Stimulated activated CD4-positive, alpha-beta T cell treated with anti-CD3 and anti-CD28 coated beads, Interleukin-2, amount 100 ng/mL, for 24 hours (primary cell): ENCODE measurements around the gene TEDC1.
A peak's percentile ranks its signal among the peaks of the same experiment; 100 is the strongest.
"Not testable (repeated sequence)": the region's sequence is repeated elsewhere in the genome, so short reads cannot be mapped to it uniquely, and the experiment has no call there.

Source experiments
- DNase-seq, 2 donors: peaks; one replicate each; pipeline ENCODE4 v3.0.0-alpha.2; 2020

TEDC1 gene

DNA sequence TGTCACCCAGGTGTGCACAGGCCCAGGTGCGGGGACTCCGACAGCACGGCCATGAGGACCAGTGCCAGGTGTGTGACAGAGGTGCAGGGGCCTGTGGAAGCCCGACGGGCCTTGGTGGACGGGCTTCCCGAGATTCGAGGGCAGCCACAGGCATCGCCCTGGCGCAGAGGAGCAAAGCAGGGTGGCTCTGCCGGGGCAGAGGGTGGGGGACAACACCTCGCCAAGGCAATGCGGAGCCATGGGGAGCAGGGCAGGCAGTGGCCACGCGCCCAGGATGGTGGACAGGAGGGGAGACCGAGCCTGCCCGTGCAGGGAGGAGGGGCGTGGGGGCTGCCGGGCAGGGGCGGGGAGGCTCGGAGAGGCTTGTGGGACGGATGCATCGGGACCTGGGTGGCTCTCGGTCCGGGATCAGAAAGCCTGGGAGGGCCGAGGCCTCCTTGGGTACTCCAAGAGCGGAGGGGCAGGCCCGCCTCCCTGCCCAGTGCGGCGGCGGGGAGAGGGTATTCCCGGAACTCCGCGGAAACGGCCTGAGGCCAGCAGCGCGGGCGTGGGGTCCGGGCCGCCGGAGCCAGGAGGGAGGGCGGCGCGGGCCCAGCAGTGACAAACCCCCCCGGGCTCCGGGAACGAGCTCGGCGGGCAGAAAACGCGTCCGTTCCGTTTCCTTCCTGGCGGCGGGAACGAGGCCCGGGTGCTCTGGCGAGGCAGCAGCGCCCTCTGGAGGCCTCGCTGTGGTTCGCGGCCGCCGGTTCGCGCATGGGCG lies 37.0 kb downstream of the TEDC1 start:
- DNase-seq: peak; percentile 84 to 87

DNA sequence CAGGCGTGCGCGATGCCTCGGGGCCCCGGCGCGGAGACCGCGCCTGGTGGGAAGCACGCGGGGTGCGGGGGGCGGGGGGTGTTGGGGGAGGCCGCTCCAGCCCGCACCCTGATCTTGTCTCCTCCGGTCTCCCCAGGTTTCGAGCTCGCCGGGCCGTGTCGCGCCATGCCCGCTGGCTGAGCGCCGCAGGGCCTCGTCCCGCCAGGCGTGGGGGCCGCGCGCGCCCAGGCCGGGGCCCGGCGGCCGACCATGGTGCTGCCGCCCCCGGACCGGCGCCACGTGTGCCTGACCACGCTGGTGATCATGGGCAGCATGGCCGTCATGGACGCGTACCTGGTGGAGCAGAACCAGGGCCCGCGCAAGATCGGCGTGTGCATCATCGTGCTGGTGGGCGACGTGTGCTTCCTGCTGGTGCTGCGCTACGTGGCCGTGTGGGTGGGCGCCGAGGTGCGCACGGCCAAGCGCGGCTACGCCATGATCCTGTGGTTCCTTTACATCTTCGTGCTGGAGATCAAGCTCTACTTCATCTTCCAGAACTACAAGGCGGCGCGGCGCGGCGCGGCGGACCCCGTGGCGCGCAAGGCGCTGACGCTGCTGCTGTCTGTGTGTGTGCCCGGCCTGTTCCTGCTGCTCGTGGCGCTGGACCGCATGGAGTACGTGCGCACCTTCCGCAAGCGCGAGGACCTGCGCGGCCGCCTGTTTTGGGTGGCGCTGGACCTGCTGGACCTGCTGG lies 37.7 kb downstream of the TEDC1 start:
- DNase-seq: peak; percentile 60 to 72

GRCh38 chr14:105529319-105529568 lies 38.2 kb downstream of the TEDC1 start:
- no peak for DNase-seq

GRCh38 chr14:105529569-105530284 lies 38.7 kb downstream of the TEDC1 start:
- DNase-seq: peak; percentile 58 to 61

- DNase-seq: no peak
These were observed 39.4 kb downstream of the TEDC1 start for GRCh38 chr14:105530285-105531087.

GRCh38 chr14:105531088-105531893 lies 40.2 kb downstream of the TEDC1 start:
- DNase-seq: no peak

DNA sequence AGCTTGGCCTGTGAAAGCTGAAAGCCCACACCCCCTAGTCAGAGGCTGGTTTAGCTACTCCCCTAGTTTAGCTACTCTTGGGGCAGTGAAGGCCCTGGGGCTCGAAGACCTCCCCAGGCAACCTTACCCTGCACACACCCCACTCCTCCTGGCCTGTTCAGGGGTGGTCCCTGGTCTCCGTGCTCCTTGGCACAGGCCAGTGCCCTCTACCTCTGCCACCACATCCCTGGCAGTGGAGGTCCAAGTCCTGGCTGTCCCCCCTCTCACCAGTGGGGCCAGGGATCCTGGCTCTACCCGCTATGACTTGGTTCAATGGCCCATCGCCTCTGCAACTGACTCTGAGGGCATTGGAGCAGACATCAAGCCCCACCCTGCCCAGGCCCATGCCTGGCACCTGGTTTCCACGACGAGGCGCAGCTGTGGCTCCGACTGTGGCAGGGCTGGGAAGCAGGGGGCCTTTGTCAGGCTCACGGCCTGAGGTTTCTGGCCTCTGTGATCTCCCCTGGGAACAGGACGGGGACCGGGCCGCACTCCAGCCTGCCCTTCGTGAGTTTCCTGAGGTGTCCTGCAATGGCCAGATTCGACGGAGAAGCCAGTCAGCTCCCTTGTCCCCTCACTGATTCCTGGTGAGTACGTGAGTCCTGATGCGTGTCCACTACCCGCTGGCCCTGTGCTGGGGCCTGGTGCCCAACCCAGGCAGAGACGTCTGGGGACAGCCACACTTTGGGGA lies 41.0 kb downstream of the TEDC1 start:
- no peak for DNase-seq

- DNase-seq: peak in 1 of 2 donors; percentile 32
These were observed 41.7 kb downstream of the TEDC1 start for GRCh38 chr14:105532735-105533141.

- no peak for DNase-seq
These were observed 42.3 kb downstream of the TEDC1 start for GRCh38 chr14:105533391-105533790.

DNA sequence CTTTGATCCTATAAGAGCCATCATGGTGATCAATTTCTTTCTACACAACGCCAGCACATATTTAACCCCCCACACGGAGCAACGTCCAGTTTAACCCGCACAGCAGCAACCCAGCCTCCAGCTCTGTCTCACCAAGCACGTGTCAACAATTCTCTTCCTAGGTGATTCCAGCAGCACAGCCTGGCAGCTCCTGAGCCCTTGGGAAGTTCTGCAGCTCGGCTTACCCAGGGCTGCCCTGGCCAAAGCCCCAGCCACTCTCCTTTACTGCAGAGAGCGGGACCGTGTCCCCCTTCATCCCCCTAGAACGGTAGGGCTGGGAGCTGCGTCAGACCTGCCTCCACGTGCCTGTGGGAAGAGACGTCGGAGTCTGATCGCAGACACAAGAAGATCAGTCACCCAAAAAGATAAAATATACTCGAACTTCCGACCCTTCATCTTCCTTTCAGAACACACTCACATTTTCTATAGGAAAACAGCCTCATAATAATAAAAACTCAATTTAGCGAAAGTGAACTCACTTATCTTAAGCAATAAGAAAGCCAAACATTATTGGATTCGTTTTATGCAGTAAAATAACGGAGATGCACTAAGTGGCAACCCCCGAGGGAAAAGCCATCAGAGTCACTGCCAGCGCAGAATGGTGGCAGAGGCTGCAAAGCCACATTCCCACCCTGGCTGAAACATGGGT lies 42.9 kb downstream of the TEDC1 start:
- no peak for DNase-seq

GRCh38 chr14:105534586-105534985 lies 43.5 kb downstream of the TEDC1 start:
- DNase-seq: no peak

DNA sequence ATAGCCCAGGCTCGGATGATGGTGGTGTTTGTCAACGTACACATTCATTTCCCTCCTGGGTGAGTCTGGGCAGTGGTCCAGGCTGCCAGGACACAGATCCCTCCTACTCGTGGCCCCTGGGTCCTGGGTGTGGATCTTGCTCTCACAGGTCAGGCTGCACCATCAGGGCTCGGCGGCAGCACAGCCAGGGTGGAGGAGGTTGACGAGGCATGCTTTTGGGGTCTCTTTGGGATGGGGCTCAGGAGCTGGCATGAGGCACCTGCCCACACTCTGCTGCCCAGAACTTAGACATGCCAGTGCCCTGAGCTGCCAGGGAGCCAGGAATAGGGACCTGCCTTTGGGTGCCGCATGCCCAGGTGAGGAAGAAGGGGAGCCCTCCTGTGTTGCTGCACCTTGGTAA lies 45.0 kb downstream of the TEDC1 start:
- no peak for DNase-seq

- no peak for DNase-seq
These were observed 45.9 kb downstream of the TEDC1 start for GRCh38 chr14:105536691-105537579.

- DNase-seq: peak; percentile 78 to 80
These were observed 46.8 kb downstream of the TEDC1 start for GRCh38 chr14:105537580-105538474.

- no peak for DNase-seq
These were observed 47.5 kb downstream of the TEDC1 start for GRCh38 chr14:105538481-105539049.

DNA sequence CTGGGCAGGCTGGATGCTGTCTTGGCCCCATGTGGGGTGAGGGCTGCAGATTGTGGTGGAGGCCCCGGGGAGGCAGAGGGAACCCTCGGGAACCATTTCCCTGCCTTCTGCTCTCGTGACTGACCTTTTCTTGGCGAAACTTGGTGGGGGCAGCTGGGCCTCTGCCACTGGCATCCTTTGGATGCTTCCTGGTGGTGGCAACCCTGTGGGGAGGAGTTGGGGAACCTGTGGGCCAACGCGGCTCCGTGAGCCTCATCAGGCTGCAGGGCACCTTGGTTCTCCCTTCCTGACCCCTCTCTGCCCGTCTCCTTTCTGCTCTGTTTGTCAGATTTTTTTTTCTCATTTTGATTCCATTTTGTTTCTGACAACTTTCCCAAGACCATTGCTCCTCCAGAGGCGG lies 49.8 kb downstream of the TEDC1 start:
- DNase-seq: no peak

- DNase-seq: no peak
These were observed 50.3 kb downstream of the TEDC1 start for GRCh38 chr14:105541218-105541875.

DNA sequence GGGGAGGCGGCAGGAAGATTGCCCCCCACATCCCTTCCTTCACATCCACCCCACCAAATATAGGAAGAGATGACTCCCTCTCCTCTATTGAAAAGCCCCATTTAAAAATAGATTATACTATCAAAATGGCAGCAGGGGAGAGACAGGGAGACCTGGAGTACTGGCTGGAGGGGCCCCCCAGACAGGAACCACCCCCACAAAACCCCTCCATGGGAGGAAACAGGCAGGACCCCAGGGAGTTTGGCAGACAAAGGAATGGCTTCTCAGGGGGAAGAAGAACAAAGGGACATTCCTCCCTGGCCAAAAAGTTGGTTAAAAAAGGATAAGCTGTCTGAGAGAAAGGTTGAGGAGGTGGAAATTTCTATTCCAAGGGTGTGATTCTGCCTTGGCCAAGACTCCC lies 54.6 kb downstream of the TEDC1 start:
- DNase-seq: not testable (repeated sequence)
